Colon (tissue), 2 donors: ENCODE data around the gene RNF121.
"Not testable (repeated sequence)": the region's sequence is repeated elsewhere in the genome, so short reads cannot be mapped to it uniquely, and the experiment has no call there.

ENCODE experiments used
- FAIRE-seq: peaks from 2 replicates; lab custom pipeline; 2012; peaks lifted over from hg19 to GRCh38; lab: Jason Lieb, UNC
- donor health status: control.
- donor health status: control.

Gene RNF121

DNA sequence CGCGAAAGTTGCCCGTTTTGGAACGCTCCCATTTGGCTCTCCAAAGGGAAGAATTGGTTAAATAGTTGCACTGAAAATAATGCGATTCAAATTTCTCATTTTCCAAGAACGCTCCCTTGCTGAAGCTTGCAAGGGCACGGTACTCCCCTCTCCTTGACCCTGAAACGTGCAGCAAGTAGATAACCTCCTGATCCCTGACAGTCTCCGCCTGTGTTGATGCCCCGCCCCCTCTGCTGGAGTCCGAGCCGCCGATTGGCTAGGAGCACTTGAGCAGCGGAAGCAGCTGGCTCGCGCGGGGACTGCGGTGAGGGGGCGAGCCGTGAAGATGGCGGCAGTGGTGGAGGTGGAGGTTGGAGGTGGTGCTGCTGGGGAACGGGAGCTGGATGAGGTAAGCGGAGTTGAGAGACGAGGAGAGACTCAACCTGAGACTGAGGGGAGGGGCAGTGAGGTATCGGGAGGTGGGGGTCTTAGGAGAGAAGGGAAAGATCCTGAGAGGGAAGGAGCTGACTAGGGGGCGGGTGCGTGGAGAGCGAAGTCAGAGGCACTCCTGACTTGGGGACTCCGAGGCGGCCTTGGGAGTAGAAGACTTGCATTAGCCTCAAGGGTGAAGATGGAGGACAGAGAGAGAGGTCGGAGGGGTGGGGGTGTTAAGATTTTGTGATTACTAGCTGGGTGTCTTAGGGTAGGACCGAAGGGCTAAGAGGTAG lies at the start of gene RNF121:
Gene RNF121, plus strand, starts transcription at position 310 of the 707 bp plus-strand sequence. Its CDS starts 16 bp downstream, at position 326.
- FAIRE-seq = no peak

DNA sequence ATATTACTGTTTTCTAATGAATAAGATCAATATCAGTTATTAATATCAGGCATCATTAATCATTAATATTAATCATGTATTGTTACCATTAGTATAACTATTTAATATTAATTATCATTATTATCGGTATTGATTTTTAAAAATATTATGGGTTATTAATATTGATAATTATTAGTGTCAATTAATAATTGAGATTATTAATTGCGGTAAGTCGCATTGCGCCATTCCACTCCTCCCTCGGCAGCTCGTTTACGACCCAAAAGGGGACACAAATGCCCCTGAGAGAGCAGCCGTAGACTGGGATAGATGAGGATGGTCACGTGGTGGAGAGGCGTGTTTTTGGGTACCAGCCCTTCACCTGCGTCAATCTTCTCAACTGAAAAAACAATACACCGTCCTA lies 43.0 kb upstream of the RNF121 start:
- not testable (repeated sequence) for FAIRE-seq

DNA sequence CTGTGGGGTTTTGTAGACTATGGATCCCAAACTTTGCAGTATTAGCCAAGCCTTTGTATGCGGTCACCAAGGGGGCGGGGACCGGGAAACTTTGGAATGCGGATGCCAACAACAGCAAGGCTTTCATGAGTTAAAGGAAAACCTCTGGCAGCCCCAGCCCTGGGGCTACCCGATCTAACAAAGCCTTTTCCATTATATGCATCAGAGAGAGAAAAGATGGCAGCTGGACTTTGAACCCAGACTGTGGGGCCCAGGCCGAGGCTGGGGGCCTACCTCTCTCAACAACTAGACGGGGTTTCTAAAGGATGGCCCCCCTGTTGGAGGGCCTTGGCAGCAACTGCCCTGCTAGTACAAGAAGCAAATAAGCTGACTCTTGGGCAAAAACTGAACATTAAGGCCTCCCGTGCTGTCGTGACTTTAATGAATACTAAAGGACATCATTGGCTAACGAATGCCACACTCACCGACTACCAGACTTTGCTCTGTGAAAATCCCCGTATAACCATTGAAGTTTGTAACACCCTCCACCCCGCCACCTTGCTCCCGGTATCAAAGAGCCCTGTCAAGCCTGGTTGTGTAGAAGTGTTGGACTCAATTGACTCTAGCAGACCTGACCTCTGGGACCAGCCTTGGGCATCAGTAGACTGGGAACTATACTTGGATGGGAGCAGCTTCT lies 40.4 kb upstream of the RNF121 start:
- FAIRE-seq = not testable (repeated sequence)

DNA sequence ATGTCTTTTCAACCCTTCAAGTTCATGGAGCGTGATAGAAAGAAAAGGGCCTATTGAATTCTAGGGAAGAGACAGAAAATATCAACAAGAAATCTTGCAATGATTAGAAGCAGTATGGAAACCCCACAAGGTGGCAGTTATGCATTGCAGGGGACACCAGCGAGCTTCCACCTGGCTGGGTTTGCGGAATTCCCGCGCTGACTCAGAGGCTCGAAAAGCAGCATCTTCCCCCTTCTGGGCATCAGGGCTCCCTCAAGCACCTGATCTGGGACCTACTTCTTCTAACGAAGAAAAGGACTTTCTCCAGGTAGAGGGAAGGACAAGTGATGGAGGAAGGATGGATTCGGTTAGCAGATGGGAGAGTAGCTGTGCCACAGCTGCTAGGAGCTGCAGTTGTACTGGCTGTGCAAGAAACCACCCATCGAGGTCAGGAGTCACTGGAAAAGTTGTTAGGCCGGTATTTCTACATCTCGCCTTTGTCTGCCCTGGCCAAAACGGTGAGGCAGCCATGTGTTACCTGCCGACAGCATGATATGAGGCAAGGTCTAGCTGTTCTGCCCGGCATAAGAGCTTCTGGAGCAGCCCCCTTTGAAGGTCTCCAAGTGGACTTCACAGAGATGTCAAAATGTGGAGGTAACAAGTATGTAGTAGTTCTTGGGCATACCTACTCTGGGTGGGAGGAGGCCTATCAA lies 39.5 kb upstream of the RNF121 start:
- not testable (repeated sequence) for FAIRE-seq

DNA sequence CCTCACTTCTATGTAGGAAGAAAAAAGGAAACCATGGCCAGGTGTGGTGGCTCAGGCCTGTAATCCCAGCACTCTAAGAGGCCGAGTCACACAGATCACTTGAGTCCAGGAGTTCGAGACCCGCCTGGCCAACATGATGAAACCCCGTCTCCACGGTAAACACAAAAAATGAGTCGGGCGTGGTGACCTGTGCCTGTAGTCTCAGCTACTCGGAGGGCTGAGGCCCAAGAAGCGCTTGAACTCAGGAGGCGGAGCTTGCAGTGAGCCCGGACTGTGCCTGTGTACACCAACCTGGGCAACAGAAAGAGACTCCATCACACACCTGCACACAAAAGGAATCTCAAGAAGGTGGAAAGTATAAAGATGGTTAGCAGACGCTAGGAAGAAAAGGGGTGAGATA lies 32.9 kb upstream of the RNF121 start:
- FAIRE-seq = no peak

DNA sequence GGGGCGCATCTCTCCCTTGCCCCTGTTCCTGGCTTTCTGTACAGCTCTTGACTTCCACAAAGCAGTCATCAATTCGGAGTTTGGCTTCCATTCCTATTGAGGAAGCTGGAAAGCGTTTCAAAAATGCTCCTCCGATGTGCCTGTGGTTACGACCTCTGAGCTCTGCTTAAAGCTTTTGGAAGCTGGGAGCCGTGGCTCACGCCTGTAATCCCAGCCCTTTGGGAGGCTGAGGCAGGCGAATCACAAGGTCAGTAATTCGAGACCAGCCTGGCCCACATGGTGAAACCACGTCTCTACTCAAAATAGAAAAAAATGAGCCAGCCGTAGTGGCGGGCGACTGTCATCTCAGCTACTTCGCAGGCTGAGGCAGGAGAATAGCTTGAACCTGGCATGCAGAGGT lies 27.7 kb upstream of the RNF121 start:
- not testable (repeated sequence) for FAIRE-seq

DNA sequence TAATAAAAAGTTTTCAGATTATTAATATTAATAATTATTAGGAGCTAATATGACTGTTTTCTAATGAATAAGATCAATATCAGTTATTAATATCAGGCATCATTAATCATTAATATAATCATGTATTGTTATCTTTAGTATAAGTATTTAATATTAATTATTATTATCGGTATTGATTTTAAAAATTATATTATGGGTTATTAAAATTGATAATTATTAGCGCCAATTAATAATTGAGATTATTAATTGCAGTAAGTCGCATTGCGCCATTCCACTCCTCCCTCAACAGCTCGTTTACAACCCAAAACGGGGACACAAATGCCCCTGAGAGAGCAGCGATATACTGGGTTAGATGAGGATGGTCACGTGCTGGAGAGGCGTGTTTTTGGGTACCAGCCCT lies 20.6 kb upstream of the RNF121 start:
- no peak for FAIRE-seq

DNA sequence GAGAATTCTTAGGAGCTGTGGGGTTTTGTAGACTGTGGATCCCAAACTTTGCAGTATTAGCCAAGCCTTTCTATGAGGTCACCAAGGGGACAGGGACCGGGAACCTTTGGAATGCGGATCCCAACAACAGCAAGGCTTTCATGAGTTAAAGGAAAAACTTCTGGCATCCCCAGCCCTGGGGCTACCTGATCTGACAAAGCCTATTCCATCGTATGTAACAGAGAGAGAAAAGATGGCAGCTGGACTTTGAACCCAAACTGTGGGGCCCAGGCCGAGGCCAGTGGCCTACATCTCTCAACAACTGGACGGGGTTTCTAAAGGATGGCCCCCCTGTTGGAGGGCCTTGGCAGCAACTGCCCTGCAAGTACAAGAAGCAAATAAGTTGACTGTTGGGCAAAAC lies 18.1 kb upstream of the RNF121 start:
- FAIRE-seq = not testable (repeated sequence)

DNA sequence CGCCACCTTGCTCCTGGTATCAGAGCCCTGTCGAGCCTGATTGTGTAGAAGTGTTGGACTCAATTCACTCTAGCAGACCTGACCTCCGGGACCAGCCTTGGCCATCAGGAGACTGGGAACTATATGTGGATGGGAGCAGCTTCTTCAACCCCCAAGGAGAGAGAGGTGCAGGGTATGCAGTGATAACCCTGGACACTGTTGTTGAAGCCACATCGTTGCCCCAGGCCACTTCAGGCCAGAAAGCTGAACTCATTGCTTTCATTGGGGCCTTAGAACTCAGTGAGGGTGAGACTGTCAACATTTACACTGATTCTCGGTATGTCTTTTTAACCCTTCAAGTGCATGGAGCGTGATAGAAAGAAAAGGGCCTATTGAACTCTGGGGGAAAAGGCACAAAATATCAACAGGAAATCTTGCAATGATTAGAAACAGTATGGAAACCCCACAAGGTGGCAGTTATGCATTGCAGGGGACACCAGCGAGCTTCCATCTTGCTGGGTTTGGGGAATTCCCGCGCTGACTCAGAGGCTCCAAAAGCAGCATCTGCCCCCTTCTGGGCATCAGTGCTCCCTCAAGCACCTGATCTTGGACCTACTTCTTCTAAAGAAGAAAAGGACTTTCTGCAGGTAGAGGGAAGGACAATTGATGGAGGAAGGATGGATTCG lies 17.4 kb upstream of the RNF121 start:
- not testable (repeated sequence) for FAIRE-seq

DNA sequence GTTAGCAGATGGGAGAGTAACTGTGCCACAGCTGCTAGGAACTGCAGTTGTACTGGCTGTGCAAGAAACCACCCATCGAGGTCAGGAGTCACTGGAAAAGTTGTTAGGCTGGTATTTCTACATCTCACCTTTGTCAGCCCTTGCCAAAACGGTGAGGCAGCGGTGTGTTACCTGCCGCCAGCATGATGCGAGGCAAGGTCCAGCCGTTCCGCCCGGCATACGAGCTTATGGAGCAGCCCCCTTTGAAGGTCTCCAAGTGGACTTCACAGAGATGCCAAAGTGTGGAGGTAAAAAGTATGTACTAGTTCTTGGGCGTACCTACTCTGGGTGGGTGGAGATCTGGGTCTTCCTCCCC lies 16.9 kb upstream of the RNF121 start:
- not testable (repeated sequence) for FAIRE-seq

DNA sequence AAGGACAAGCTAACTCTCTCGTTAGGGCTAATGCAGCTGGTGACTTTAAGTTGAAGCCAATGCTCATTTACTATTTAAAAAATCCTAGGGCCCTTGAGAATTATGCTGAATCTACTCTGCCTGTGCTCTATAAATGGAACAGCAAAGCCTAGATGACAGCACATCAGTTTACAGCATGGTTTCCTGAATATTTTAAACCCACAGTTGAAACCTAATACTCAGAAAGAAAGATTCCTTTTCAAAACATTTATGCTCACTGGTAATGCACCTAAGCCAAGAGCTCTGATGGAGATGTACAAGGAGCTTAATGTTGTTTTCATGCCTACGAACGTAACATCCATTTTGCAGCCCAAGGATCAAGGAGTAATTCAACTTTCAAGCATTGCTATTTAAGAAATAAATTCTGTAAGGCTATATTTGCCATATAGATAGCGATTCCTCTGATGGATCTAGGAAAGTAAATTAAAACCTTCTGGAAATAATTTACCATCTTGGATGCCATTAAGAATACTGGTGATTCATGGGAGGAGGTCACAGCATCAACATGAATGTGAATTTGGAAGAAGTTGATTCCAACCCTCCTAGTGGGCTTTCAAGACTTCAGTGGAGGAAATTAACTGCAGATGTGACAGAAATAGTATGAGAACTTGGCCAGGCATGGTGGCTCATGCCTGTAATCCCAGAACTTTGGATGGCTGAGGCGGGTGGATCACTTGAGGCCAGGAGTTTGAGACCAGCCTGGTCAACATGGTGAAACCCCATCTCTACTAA lies 14.9 kb upstream of the RNF121 start:
- FAIRE-seq = no peak

DNA sequence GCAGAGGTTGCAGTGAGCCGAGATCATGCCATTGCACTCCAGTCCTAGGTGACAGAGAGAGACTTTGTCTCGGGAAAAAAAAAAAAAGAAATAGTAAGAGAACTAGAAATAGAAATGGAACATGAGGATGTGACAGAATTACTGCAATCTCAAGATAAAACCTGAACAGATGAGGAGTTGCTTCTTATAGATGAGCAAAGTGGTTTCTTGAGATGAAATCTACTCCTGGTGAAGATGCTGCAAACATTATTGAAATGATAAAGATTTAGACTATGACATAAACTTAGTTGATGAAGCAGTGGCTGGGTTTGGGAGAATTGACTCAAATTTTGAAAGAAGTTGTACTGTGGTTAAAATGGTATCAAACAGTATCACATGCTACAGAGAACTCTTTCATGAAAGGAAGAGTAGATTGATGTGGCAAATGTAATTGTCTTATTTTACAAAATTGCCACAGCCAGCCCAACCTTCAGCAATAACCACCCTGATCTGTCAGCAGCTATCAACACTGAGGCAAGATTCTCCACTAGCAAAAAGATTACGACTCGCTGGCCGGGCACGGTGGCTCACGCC lies 14.1 kb upstream of the RNF121 start:
- no peak for FAIRE-seq

DNA sequence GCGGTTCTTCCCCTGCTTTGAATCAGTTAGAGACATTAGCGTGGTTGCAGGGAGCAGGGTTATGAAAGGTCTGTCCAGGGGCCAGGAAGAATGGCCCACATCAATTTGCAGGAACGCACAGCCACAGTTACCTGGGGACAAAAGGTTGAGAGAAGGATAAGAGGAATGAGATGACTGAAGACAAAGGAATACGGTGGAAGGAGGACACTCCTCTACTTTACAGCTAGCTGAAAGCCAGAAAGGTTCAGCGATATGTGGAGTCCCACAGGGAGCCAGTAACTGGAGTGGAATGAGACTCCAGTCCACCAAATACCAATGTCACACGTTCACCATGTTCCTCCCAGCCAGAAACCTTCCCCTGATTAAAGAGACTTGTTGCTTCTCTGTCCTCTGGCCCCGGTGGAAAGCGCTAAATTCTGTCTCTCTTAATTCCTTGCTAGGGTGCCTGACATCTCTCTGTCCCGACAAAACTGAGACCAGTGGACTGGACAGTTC lies 11.2 kb upstream of the RNF121 start:
- FAIRE-seq = no peak

DNA sequence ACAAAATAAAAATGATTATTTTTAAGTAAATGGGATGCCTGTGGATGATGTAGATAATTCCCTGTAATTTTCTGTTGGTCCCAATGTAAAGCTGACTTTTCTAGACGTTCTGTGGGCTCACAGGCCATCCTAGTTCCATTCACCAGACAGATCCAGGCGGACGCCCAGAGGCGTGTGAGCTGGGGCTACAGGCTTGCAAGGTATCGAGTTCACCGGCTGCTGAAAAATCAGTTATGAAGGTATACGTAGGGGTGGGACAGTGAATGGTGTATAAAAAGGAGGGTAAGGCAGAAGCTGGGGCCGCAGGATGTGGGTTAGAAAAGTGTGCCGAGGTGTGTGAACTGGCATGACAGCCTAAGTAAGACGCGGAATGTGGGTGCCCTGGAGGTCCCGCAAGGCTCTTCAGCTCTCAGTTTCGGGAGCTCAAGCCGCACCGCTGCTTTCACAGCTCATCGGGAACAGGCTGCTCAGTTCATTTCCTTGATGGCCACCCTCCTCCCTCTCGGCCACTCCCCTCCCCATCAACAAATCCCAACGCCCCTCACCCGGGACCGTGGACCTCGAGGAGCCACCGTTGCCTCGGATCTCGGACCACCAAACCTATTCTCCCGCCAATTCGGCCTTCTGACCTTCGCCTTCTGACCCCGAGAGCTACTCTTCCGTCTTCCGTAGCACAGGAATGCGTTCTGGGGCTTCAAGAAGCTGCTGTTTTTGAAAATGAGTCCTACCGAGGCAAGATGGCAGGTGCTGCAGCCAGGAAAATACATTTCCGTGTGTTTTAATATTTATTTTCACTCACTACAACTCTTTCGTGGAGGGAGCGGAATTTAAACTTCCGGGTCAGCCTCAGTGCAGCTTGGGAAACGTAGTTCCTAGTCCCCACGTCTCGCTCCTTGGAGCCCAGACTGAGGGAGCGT lies 768 bp upstream of the RNF121 start, which contains the start of gene XNDC1N:
Gene XNDC1N, minus strand, starts transcription at position 775 of the 917 bp plus-strand sequence. CDS start 5,241 bp downstream, outside the sequence.
- FAIRE-seq = no peak

DNA sequence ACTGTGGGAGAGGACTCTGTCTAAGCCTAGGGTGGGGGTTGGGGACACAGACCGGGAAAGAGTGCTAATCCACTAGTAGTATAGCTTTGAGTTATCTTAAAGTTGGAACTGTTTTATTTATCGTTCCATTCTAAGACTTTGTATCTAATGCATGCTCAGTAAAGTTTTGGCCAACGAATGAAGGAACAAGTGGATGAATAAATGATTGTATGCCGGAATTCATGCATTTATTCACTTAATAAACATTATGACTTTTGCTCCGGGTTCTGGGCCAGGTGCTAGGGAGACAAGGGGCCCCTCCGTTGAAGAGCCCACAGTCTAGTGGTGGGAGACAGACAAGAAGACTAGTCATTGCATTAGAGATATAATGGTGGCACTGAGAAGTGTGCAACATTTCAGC lies 645 bp downstream of the RNF121 start:
- FAIRE-seq = no peak

DNA sequence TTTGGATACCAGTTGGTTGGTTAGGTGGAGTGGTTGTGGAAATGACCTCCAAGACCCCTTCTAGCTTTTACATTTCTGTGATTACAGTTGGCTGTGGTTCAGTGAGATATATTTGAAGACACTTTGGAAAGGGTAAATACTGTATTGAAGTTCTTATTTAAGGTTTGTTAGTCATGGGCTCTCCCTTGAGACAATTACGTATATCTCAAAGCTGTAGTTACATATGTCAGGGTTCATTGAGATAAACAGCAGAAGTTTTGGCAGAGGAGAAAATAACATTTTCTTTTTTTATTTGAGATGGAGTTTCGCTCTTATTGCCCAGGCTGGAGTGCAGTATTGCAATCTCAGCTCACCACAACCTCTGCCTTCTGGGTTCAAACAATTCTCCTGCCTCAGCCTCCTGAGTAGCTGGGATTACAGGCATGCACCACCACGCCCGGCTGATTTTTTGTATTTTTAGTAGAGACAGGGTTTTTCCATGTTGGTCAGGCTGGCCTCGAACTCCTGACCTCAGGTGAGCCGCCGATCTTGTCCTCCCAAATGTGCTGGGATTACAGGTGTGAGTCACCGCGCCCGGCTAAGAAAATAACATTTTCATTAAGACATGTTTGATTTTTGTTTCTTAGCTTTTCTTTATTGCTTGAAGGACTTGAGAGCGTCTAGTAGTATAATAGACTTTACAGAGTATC lies 1.9 kb downstream of the RNF121 start:
- FAIRE-seq = no peak

DNA sequence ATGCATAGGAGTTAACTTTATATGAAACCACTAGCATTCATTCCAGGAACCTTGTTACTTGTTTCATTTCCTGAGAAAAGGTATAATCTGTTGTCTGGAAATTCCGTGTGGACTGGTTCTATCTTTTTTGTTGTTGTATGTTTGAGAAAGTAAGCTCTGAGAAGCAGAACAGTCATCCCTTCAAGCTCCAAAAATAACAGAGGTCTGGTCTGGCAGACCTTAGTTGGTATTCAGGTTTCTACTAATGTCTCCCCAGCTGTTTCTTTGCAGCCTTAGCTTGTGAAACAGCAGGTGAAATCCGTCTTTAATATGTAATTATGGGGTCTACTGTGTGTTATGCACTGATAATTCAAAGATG lies 2.4 kb downstream of the RNF121 start:
- FAIRE-seq = no peak

DNA sequence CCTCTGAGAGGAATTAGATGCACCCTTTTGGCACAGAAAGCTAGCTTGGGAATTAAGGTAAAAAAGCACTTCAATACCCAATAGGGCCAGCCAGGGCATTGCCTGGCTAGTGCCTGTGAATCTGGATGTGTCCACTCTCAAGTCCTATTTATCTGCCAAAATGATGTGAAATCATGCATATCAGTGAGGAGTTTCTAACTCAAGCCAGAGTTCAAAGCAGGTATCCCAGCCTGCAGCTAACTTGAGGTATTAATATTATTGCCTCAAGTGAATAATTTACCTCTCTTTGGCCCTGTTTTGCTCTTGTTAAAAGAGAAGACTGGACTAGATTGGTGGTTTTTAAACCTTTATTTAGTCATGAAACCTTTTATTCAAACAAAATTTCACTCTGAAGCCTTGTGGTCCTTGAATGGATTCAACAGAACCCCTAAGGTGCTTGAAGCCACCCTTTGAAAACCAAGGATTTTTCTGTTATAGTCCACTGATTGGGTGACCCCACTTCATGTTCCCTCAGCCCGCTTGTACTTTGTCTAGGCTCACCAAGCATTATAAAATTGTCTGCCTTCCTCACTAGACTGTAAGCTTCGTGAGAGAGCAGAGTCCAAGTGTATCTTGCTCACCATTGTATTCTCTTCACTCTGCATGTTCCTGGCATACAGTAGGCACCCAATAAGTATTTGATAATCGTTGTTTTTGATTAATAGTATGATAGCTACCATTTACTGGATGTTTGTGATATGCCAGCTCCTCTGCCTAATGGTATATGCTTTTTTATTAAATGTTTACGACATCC lies 4.5 kb downstream of the RNF121 start:
- no peak for FAIRE-seq

DNA sequence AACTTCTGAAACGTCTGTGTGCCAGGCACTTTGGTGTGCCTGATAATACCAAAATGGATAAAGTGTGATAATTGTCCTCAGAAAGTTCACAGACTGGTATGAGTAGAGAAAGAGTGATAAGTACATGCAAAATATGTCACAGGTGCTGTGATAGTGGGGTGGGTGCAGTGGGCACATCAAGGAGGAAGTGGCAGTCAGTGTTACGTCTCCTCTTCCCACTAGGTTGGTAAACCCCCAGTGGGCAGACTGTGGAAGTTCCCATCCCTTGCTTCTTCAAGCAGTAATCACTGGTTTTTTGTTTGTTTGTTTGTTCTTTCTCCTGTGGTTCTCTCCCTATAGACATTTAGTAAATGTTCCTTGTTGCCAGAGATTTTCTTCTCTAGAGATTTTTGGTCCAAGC lies 5.4 kb downstream of the RNF121 start:
- no peak for FAIRE-seq
